ENCODE results near the gene RTN1. TPM values are rescaled to one million over a fixed set of nuclear protein-coding genes. Genes with fewer than 3 reads are reported as not detected.

RTN1 gene
- total RNA-seq, 1 donor: under 0.01 TPM

DNA sequence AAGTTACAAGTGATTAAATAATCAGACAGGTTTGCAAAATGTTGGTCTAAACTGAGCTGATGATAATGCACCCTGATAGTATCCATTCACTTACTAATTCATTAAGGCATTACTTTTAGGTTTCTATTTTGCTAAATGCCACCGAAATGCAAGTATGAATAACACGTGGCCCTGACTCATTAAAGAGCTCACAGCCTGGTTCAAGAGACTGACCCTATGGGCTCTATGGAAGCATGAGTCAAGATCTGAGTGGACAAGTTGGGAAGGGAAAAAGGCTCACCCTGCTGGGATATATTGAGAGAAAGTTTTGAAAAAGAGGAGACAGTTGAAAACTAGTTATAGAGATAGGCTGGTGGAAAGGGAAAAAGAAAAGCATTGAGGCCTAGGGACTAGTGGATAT is 34.6 kb upstream of the RTN1 start:
- Histone ChIP-seq H2AFZ (ENCODE audit: low read length) (no peak overlapping the region), H4K20me1 (ENCODE audit: insufficient read depth, low read length) (no peaks in the 10 kb centered on the region), H3K27me3 (ENCODE audit: insufficient read depth, low read length) (no peaks in the 10 kb centered on the region), H3K27ac (ENCODE audit: low read depth, low read length) (no peak overlapping the region), H3K79me2 (ENCODE audit: insufficient read depth, low read length) (no peaks in the 10 kb centered on the region), H3K4me3 (ENCODE audit: insufficient read depth, low read length) (no peak overlapping the region), H3K4me2 (ENCODE audit: insufficient read depth, low read length) (no peak overlapping the region), H3K9me3 (ENCODE audit: low read depth, low read length) (no peaks in the 10 kb centered on the region), H3K4me1 (ENCODE audit: insufficient read depth, low read length) (no peaks in the 10 kb centered on the region), H3K36me3 (ENCODE audit: insufficient read depth, low read length) (no peaks in the 10 kb centered on the region)
- TF ChIP-seq, protein P1, sequence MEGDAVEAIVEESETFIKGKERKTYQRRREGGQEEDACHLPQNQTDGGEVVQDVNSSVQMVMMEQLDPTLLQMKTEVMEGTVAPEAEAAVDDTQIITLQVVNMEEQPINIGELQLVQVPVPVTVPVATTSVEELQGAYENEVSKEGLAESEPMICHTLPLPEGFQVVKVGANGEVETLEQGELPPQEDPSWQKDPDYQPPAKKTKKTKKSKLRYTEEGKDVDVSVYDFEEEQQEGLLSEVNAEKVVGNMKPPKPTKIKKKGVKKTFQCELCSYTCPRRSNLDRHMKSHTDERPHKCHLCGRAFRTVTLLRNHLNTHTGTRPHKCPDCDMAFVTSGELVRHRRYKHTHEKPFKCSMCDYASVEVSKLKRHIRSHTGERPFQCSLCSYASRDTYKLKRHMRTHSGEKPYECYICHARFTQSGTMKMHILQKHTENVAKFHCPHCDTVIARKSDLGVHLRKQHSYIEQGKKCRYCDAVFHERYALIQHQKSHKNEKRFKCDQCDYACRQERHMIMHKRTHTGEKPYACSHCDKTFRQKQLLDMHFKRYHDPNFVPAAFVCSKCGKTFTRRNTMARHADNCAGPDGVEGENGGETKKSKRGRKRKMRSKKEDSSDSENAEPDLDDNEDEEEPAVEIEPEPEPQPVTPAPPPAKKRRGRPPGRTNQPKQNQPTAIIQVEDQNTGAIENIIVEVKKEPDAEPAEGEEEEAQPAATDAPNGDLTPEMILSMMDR (IDR thresholded peaks at IDR 0.05; ENCODE audit: extremely low read depth, low read depth, low read length): no peak
- no peak for DNase-seq (ENCODE audit: insufficient read length, low spot score, missing footprints)

DNA sequence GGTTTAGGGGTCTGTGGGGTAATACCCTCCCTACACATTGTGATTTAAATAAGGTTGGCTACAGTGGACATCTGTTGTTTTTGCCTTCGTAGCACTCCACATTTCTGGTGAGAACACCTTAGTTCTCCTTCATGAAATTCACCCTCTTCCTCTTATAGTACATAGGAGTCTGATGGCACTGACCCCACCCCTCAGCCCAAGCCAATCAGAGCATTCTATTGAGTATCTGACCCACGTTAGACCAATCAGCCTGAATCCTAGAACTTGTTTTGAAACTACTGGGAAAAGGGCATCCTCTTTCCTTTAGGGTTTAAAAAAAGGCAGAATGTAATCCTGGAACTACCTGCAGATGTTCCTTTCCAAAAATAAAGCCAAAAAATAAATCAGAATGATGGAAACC is 33.6 kb upstream of the RTN1 start:
- Histone ChIP-seq H3K79me2 (ENCODE audit: insufficient read depth, low read length) (no peaks in the 10 kb centered on the region), H3K27ac (ENCODE audit: low read depth, low read length) (no peak overlapping the region), H3K27me3 (ENCODE audit: insufficient read depth, low read length) (no peaks in the 10 kb centered on the region), H3K36me3 (ENCODE audit: insufficient read depth, low read length) (no peaks in the 10 kb centered on the region), H2AFZ (ENCODE audit: low read length) (no peak overlapping the region), H3K9me3 (ENCODE audit: low read depth, low read length) (no peaks in the 10 kb centered on the region), H3K4me1 (ENCODE audit: insufficient read depth, low read length) (no peaks in the 10 kb centered on the region), H3K4me2 (ENCODE audit: insufficient read depth, low read length) (no peak overlapping the region), H4K20me1 (ENCODE audit: insufficient read depth, low read length) (no peaks in the 10 kb centered on the region), H3K4me3 (ENCODE audit: insufficient read depth, low read length) (no peak overlapping the region)
- DNase-seq (ENCODE audit: insufficient read length, low spot score, missing footprints): no peak
- TF ChIP-seq, protein P1 (IDR thresholded peaks at IDR 0.05; ENCODE audit: extremely low read depth, low read depth, low read length): no peak

DNA sequence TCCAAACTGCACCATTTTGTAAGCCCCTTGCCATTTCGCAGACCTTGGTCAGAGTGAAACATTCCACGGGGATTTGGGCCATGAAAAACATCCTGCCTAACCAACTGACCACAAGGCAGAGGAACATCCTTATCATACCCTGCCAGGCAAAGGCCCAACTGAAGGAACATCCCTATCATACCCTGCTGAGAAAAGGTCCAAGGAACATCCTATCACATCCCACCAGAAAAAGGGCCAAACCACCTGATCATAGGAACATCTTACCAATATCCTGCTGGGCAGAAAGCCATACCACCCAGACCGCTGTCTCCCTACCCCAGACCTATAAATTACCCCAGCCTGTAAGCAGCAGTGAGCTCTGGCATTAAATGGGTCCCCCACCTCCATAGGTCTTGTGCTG is 30.0 kb upstream of the RTN1 start:
- no peak overlapping the region for H3K4me2 ChIP-seq (ENCODE audit: insufficient read depth, low read length)
- no peaks in the 10 kb centered on the region for H3K4me1 ChIP-seq (ENCODE audit: insufficient read depth, low read length)
- no peak overlapping the region for H3K27ac ChIP-seq (ENCODE audit: low read depth, low read length)
- no peaks in the 10 kb centered on the region for H3K79me2 ChIP-seq (ENCODE audit: insufficient read depth, low read length)
- no peaks in the 10 kb centered on the region for H4K20me1 ChIP-seq (ENCODE audit: insufficient read depth, low read length)
- H3K36me3 ChIP-seq (ENCODE audit: insufficient read depth, low read length): no peaks in the 10 kb centered on the region
- H2AFZ ChIP-seq (ENCODE audit: low read length): no peak overlapping the region
- TF ChIP-seq, protein P1 (IDR thresholded peaks at IDR 0.05; ENCODE audit: extremely low read depth, low read depth, low read length): no peak
- H3K9me3 ChIP-seq (ENCODE audit: low read depth, low read length): no peaks in the 10 kb centered on the region
- H3K4me3 ChIP-seq (ENCODE audit: insufficient read depth, low read length): no peak overlapping the region
- no peaks in the 10 kb centered on the region for H3K27me3 ChIP-seq (ENCODE audit: insufficient read depth, low read length)
- DNase-seq (ENCODE audit: insufficient read length, low spot score, missing footprints): no peak

DNA sequence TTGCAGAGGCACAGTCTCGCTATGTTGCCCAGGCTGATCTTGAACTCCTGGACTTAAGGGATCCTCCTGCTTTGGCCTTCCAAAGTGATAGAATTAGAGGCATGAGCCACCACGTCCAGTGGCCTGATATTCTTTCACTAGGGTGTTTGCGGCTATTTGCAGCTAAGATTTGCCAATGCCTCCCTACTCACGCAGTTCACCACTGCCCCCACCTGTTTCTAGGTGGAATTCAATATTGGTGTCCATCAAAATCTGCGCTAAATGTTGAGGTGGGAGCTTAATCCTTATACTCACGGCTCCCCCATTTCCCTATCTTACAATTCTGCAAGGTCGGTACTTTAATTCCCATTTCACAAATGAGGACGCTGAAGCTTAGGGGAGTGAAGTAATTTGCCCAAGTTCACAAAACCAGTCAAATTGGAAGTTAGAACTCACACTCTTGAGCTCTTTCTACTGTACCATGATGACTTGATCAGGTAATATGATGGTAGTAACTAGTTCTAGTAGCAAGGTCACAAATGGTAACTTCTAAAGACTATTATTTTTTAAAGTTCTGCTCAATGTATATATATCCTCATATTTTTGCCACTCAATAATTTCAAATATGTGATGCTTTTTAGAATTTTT is 27.3 kb upstream of the RTN1 start:
- no peak overlapping the region for H3K4me3 ChIP-seq (ENCODE audit: insufficient read depth, low read length)
- no peaks in the 10 kb centered on the region for H3K36me3 ChIP-seq (ENCODE audit: insufficient read depth, low read length)
- no peaks in the 10 kb centered on the region for H3K4me1 ChIP-seq (ENCODE audit: insufficient read depth, low read length)
- H3K27me3 ChIP-seq (ENCODE audit: insufficient read depth, low read length): no peaks in the 10 kb centered on the region
- TF ChIP-seq, protein P1 (IDR thresholded peaks at IDR 0.05; ENCODE audit: extremely low read depth, low read depth, low read length): no peak
- H3K79me2 ChIP-seq (ENCODE audit: insufficient read depth, low read length): no peaks in the 10 kb centered on the region
- no peaks in the 10 kb centered on the region for H3K9me3 ChIP-seq (ENCODE audit: low read depth, low read length)
- no peak overlapping the region for H3K27ac ChIP-seq (ENCODE audit: low read depth, low read length)
- no peak for DNase-seq (ENCODE audit: insufficient read length, low spot score, missing footprints)
- no peak overlapping the region for H3K4me2 ChIP-seq (ENCODE audit: insufficient read depth, low read length)
- H2AFZ ChIP-seq (ENCODE audit: low read length): no peak overlapping the region
- no peaks in the 10 kb centered on the region for H4K20me1 ChIP-seq (ENCODE audit: insufficient read depth, low read length)

All from osteoblast (primary cell).